ENCODE measurements around the gene KCTD11.

KCTD11 gene

GRCh38 chr17:7396147-7396546, 44.2 kb downstream of the KCTD11 start:
- TF ChIP-seq, protein P1, sequence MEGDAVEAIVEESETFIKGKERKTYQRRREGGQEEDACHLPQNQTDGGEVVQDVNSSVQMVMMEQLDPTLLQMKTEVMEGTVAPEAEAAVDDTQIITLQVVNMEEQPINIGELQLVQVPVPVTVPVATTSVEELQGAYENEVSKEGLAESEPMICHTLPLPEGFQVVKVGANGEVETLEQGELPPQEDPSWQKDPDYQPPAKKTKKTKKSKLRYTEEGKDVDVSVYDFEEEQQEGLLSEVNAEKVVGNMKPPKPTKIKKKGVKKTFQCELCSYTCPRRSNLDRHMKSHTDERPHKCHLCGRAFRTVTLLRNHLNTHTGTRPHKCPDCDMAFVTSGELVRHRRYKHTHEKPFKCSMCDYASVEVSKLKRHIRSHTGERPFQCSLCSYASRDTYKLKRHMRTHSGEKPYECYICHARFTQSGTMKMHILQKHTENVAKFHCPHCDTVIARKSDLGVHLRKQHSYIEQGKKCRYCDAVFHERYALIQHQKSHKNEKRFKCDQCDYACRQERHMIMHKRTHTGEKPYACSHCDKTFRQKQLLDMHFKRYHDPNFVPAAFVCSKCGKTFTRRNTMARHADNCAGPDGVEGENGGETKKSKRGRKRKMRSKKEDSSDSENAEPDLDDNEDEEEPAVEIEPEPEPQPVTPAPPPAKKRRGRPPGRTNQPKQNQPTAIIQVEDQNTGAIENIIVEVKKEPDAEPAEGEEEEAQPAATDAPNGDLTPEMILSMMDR (conservative IDR thresholded peaks at IDR 0.05): no peak
- H3K27ac ChIP-seq: no peak overlapping the region

DNA sequence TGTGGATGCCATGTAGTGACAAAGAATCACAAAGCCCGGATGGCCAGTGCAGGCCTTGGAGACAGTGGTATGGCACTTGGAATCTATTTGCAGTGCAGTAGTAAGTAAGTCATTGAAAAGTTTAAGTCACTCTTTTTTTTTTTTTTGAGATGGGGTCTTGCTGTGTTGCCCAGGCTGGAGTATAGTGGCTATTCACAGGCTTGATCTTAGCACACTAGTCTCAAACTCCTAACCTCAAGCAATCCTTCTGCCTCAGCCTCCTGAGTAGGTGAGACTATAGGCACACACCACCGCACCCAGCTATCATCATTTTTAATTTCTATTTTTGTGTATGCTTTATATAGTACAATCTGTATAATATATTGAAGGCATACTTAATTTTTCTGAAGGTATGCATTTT, 46.6 kb downstream of the KCTD11 start:
- no peak overlapping the region for H3K27ac ChIP-seq
- TF ChIP-seq, protein P1 (conservative IDR thresholded peaks at IDR 0.05): no peak

DNA sequence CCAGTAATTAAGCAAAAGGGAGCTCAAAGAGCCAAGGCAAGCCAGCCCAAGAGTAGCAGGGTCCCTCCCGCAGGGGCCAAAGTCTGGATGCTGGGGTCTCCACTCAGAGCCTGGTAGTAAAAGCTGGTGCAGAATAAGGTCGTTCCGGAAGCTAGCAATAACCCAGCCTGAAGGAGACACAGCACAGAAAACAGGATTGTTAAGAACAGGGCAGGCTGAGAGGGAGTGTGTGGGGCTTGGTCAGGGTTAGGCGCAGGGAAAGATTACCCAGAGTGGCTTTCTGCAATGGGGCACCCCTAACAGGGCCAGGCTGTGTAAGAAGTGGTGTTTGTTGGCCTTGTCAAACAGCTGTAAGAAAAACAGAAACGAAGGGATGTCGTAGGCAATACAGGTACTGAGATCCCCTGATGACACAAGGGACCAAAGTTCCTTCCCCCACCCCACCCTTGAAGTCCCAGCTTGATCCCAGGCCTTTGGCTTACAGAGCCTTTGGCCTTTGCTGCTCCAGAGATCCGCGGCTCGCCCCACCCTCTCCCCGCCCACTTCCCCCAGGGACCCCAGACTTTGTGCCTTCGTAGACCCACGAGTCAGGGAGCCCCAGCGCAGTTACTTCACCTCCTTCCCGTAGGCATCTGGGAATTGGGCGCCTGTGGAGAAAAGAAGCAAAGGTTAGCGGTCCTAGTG, 51.2 kb downstream of the KCTD11 start:
- peak overlapping the region; percentile 73 for H3K27ac ChIP-seq
- TF ChIP-seq, protein P1 (conservative IDR thresholded peaks at IDR 0.05): no peak

DNA sequence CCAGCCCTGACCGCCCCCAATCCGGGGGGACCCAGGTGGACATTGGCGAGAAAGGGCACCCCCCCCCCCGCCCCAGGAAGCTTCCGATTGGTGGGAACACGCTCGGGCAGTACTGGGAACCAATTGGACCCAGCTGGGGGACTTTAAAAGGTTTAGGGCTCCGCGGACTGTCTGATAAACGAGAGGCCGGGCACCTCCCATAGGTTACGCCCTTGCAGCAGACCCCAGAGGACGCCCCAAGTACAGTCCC, 51.7 kb downstream of the KCTD11 start:
- peak overlapping the region; percentile 73 for H3K27ac ChIP-seq
- TF ChIP-seq, protein P1 (conservative IDR thresholded peaks at IDR 0.05): no peak

GRCh38 chr17:7403977-7404736, 52.2 kb downstream of the KCTD11 start, which contains the start of gene TMEM256:
TSS of gene TMEM256 (minus strand) at chr17:7404097. CDS start at chr17:7404084, 13 bp downstream.
- H3K27ac ChIP-seq: peak within 1 kb of the TSS; percentile 73
- TF ChIP-seq, protein P1 (conservative IDR thresholded peaks at IDR 0.05): no peak
